GM23338 (cell line): ENCODE results near the gene SCAANT1. TPM values are rescaled to one million over a fixed set of nuclear protein-coding genes. Genes with fewer than 3 reads are reported as not detected.

Experiments
- ATAC-seq: fragments of 200-7000 bp; cut with Tn5 transposase; 3 replicates; pipeline ENCODE4 v1.9.1; 2020
- DNase-seq: peaks from one replicate; pipeline ENCODE4 v3.0.0-alpha.2; 2015; ENCODE audit warnings: low spot score
- H2AFZ ChIP-seq: fragments of 200-600 bp; sonication (generic); 2 replicates; pipeline ENCODE4 v1.8.0; 2016; ENCODE audit warnings: antibody characterized with exemption, mild to moderate bottlenecking, moderate library complexity
- H3F3A ChIP-seq: fragments of 200-600 bp; sonication (generic); replicated peaks from 2 replicates; pipeline ENCODE4 v1.8.0; 2017; ENCODE audit warnings: antibody characterized with exemption, mixed run types, low read depth
- H3K27ac ChIP-seq: fragments of 200-600 bp; sonication (generic); 2 replicates; pipeline ENCODE4 v1.6.1; 2016; ENCODE audit warnings: low read depth
- H3K27me3 ChIP-seq: fragments of 200-600 bp; sonication (generic); 2 replicates; pipeline ENCODE4 v1.8.0; 2016; ENCODE audit warnings: mild to moderate bottlenecking, mixed run types, moderate library complexity; ENCODE audit not compliant: insufficient read depth
- H3K36me3 ChIP-seq: fragments of 200-600 bp; sonication (generic); 2 replicates; pipeline ENCODE4 v1.8.0; 2016; ENCODE audit warnings: mild to moderate bottlenecking; ENCODE audit not compliant: insufficient read depth
- H3K4me1 ChIP-seq: fragments of 200-600 bp; sonication (generic); 2 replicates; pipeline ENCODE4 v1.8.0; 2016; ENCODE audit warnings: mild to moderate bottlenecking, moderate library complexity; ENCODE audit not compliant: insufficient read depth
- H3K4me2 ChIP-seq: fragments of 200-600 bp; sonication (generic); 2 replicates; pipeline ENCODE4 v1.7.1; 2017; ENCODE audit warnings: mixed run types
- H3K4me3 ChIP-seq: fragments of 200-600 bp; sonication (generic); 2 replicates; pipeline ENCODE4 v1.6.1; 2016; ENCODE audit warnings: mixed run types
- H3K79me2 ChIP-seq: fragments of 200-600 bp; sonication (generic); replicated peaks from 2 replicates; pipeline ENCODE4 v1.8.0; 2017; ENCODE audit warnings: mild to moderate bottlenecking; ENCODE audit not compliant: insufficient read depth
- H3K9me2 ChIP-seq: fragments of 200-600 bp; sonication (generic); 2 replicates; pipeline ENCODE4 v1.8.0; 2017; ENCODE audit not compliant: insufficient read depth
- H4K20me1 ChIP-seq: fragments of 200-600 bp; sonication (generic); replicated peaks from 2 replicates; pipeline ENCODE4 v1.8.0; 2017; ENCODE audit warnings: mild to moderate bottlenecking; ENCODE audit not compliant: insufficient read depth
- H3K27ac Mint-ChIP-seq: 2 replicates; pipeline ENCODE4 v1.8.0; 2020; ENCODE audit warnings: inconsistent platforms, mild to moderate bottlenecking, moderate library complexity, mixed read lengths
- H3K27me3 Mint-ChIP-seq: 3 replicates; pipeline ENCODE4 v1.8.0; 2022; ENCODE audit warnings: low read depth, mild to moderate bottlenecking, moderate library complexity, mixed read lengths, inconsistent platforms; ENCODE audit not compliant: insufficient read depth, poor library complexity
- H3K36me3 Mint-ChIP-seq: 3 replicates; pipeline ENCODE4 v1.8.0; 2021; ENCODE audit warnings: low read depth, mild to moderate bottlenecking, inconsistent platforms, moderate library complexity, mixed read lengths
- H3K4me1 Mint-ChIP-seq: 3 replicates; pipeline ENCODE4 v1.8.0; 2020; ENCODE audit warnings: mild to moderate bottlenecking, inconsistent platforms, mixed read lengths
- H3K4me3 Mint-ChIP-seq: 3 replicates; pipeline ENCODE4 v1.8.0; 2021; ENCODE audit warnings: moderate library complexity, mild to moderate bottlenecking, inconsistent platforms, mixed read lengths
- H3K9me3 Mint-ChIP-seq: 3 replicates; pipeline ENCODE4 v1.8.0; 2020; ENCODE audit warnings: moderate library complexity, mild to moderate bottlenecking, inconsistent platforms, mixed read lengths
- CREB1 ChIP-seq: fragments of 250-450 bp; sonication (Bioruptor Pico); IDR thresholded peaks from 2 replicates; pipeline ENCODE4 v1.5.0; 2020; ENCODE audit warnings: low read depth, mild to moderate bottlenecking, moderate library complexity
- ETS1 ChIP-seq: IDR thresholded peaks from 2 replicates; pipeline ENCODE4 v1.6.1; 2016; ENCODE audit warnings: antibody characterized with exemption
- EZH2 ChIP-seq: fragments of 200-600 bp; sonication (generic); IDR thresholded peaks from one replicate; pipeline ENCODE4 v1.8.0; 2017; ENCODE audit warnings: antibody characterized with exemption, mild to moderate bottlenecking, low read depth; ENCODE audit not compliant: unreplicated experiment
- EZH2phosphoT487 ChIP-seq: fragments of 200-600 bp; sonication (generic); IDR thresholded peaks from one replicate; pipeline ENCODE4 v1.8.1; 2018; ENCODE audit warnings: antibody characterized with exemption; ENCODE audit not compliant: unreplicated experiment
- JUNB ChIP-seq: IDR thresholded peaks from one replicate; pipeline ENCODE4 v1.6.1; 2016; ENCODE audit warnings: antibody characterized with exemption; ENCODE audit not compliant: unreplicated experiment
- NANOG ChIP-seq: IDR thresholded peaks from 2 replicates; pipeline ENCODE4 v1.6.1; 2016; ENCODE audit warnings: antibody characterized with exemption, borderline replicate concordance
- POLR2AphosphoS5 ChIP-seq: IDR thresholded peaks from 2 replicates; pipeline ENCODE4 v1.6.1; 2016; ENCODE audit warnings: antibody characterized with exemption, low read depth
- ZNF114 ChIP-seq: fragments of 250-450 bp; sonication (Bioruptor Pico); IDR thresholded peaks from 2 replicates; pipeline ENCODE4 v1.5.0; 2020; ENCODE audit warnings: mild to moderate bottlenecking, moderate library complexity
- ZNF462 ChIP-seq: fragments of 250-450 bp; sonication (Bioruptor Pico); IDR thresholded peaks from 2 replicates; pipeline ENCODE4 v1.5.0; 2020; ENCODE audit warnings: mild to moderate bottlenecking, moderate library complexity
- polyA plus RNA-seq: library from polyadenylated mRNA; unstranded; fragments of >200 nt; fragmentation: Nextera tagmentation; extraction: Ambion mirVana; gene quantifications from 2 replicates; pipeline ENCODE4 v1.2.1, GENCODE V29; 2016
- total RNA-seq: library from RNA; depleted of rRNA; stranded (reverse); fragments of >200 nt; shearing (Covaris generic); gene quantifications from 2 replicates; pipeline ENCODE4 v1.2.3, GENCODE V29; 2014
- TF ChIP-seq, protein P1 (sequence below), 2 experiments: fragments of 200-600 bp in 1 of 2; sonication (generic) in 1 of 2; conservative IDR thresholded peaks; 2 replicates each; pipeline versions ENCODE4 v1.5.1 to v1.6.1; 2016 to 2017; ENCODE audit warnings: antibody characterized with exemption in 2 of 2, low read depth in 2 of 2, mild to moderate bottlenecking in 2 of 2, moderate library complexity in 1 of 2

Gene SCAANT1
- total and polyA plus RNA-seq, 2 experiments from 2014 or later = 1.2 TPM; not detected in 1

GRCh38 chr3:63940389-63940757 is 28.2 kb upstream of the SCAANT1 start (continued):
- TF ChIP-seq EZH2 (no peak), ZNF462 (no peak), JUNB (no peak)

- no peak overlapping the region for H2AFZ ChIP-seq
- peaks cover 64% of the 10 kb centered on the region for H3K79me2 ChIP-seq
- H3K9me2 ChIP-seq = no peaks in the 10 kb centered on the region
- Mint-ChIP-seq H3K9me3 (no peaks in the 10 kb centered on the region), H3K36me3 (no peaks in the 10 kb centered on the region; the same call in 2 of the 3 replicates), H3K27ac (no peak overlapping the region), H3K27me3 (no peaks in the 10 kb centered on the region), H3K4me3 (no peak overlapping the region), H3K4me1 (peaks cover 43% of the 10 kb centered on the region)
- H3F3A ChIP-seq = no peaks in the 10 kb centered on the region
- peaks cover 19% of the 10 kb centered on the region; the same call in 1 of the 2 replicates for H3K4me1 ChIP-seq
- ATAC-seq = peak; percentile 42
- H4K20me1 ChIP-seq = no peaks in the 10 kb centered on the region; the same call in 1 of the 2 replicates
- peak; percentile 21 for DNase-seq
- no peaks in the 10 kb centered on the region for H3K36me3 ChIP-seq
- H3K4me3 ChIP-seq = no peak overlapping the region
- no peak overlapping the region for H3K27ac ChIP-seq
- H3K27me3 ChIP-seq = no peaks in the 10 kb centered on the region
- no peak overlapping the region for H3K4me2 ChIP-seq
- no peak for TF ChIP-seq ZNF114 (CRISPR knock-in tag)
- no peak for TF ChIP-seq JUNB
- TF ChIP-seq, protein P1, sequence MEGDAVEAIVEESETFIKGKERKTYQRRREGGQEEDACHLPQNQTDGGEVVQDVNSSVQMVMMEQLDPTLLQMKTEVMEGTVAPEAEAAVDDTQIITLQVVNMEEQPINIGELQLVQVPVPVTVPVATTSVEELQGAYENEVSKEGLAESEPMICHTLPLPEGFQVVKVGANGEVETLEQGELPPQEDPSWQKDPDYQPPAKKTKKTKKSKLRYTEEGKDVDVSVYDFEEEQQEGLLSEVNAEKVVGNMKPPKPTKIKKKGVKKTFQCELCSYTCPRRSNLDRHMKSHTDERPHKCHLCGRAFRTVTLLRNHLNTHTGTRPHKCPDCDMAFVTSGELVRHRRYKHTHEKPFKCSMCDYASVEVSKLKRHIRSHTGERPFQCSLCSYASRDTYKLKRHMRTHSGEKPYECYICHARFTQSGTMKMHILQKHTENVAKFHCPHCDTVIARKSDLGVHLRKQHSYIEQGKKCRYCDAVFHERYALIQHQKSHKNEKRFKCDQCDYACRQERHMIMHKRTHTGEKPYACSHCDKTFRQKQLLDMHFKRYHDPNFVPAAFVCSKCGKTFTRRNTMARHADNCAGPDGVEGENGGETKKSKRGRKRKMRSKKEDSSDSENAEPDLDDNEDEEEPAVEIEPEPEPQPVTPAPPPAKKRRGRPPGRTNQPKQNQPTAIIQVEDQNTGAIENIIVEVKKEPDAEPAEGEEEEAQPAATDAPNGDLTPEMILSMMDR (conservative IDR thresholded peaks at IDR 0.05; ENCODE audit: low read depth in 2 of 2) = no peak; a peak in 1 of 4 replicates
- no peak for TF ChIP-seq CREB1 (CRISPR knock-in tag)
- no peak for TF ChIP-seq ETS1
- no peak for TF ChIP-seq EZH2phosphoT487
- no peak for TF ChIP-seq POLR2AphosphoS5
- TF ChIP-seq NANOG = no peak
Measured at GRCh38 chr3:63937661-63938651, 25.8 kb upstream of the SCAANT1 start.
